SK-N-SH (cell line): ENCODE data around the gene FAM53A. TPM values are rescaled to one million over a fixed set of nuclear protein-coding genes. Genes with fewer than 3 reads are reported as not detected.
"Not testable (repeated sequence)": the region's sequence is repeated elsewhere in the genome, so short reads cannot be mapped to it uniquely, and the experiment has no call there.

Experiments
- CTCF ChIA-PET: fragments of 300-600, 350-600 bp; formaldehyde crosslinking; extraction: SDS; loops from one replicate; lab custom pipeline; 2021; lab: Yijun Ruan, JAX
- POLR2A ChIA-PET: fragments of 350-600 bp; sonication (Branson Sonifier 250); formaldehyde crosslinking; extraction: SDS; loops from one replicate; lab custom pipeline; 2020; ENCODE audit warnings: antibody characterized with exemption, inconsistent platforms; lab: Yijun Ruan, JAX
- DNase-seq: peaks from one replicate; pipeline ENCODE4 v3.0.0; 2012
- H2AFZ ChIP-seq: fragments of 200-600 bp; sonication (generic); 2 replicates; pipeline ENCODE4 v1.8.1; 2016; ENCODE audit warnings: antibody characterized with exemption, mild to moderate bottlenecking, low read depth
- H3F3A ChIP-seq: fragments of 200-600 bp; sonication (generic); replicated peaks from 2 replicates; pipeline ENCODE3; 2016; ENCODE audit warnings: antibody characterized with exemption, mild to moderate bottlenecking; ENCODE audit not compliant: insufficient read depth
- H3K27ac ChIP-seq, 2 experiments: fragments of 200-500 bp in 1 of 2; fragments of 200-600 bp in 1 of 2; sonication (Bioruptor generic) in 1 of 2; sonication (generic), shearing (Covaris generic) in 1 of 2; 2 replicates each; pipeline versions ENCODE4 v1.5.1 to v1.6.1; 2014 to 2016; ENCODE audit warnings: low read depth in 2 of 2, inconsistent platforms in 1 of 2, low read length in 1 of 2, mild to moderate bottlenecking in 1 of 2, mixed read lengths in 1 of 2
- H3K27me3 ChIP-seq: fragments of 200-600 bp; sonication (generic), shearing (Covaris generic); 2 replicates; pipeline ENCODE4 v1.6.1; 2016; ENCODE audit warnings: mixed run types; ENCODE audit not compliant: insufficient read depth
- H3K36me3 ChIP-seq, 2 experiments: fragments of 200-500 bp in 1 of 2; fragments of 200-600 bp in 1 of 2; sonication (Bioruptor generic) in 1 of 2; sonication (generic) in 1 of 2; replicated peaks in 1 of 2; 2 replicates each; pipeline versions ENCODE3 to v1.5.1; 2014 to 2016; ENCODE audit warnings: low read length in 1 of 2, mild to moderate bottlenecking in 1 of 2; ENCODE audit not compliant: insufficient read depth in 2 of 2, control insufficient read depth in 1 of 2
- H3K4me1 ChIP-seq, 2 experiments: fragments of 200-500 bp in 1 of 2; fragments of 200-600 bp in 1 of 2; sonication (Bioruptor generic) in 1 of 2; sonication (generic), shearing (Covaris generic) in 1 of 2; 2 replicates each; pipeline versions ENCODE4 v1.5.1 to v1.6.1; 2014 to 2016; ENCODE audit warnings: low read depth in 1 of 2, low read length in 1 of 2, mixed run types in 1 of 2; ENCODE audit not compliant: insufficient read depth in 2 of 2, control insufficient read depth in 1 of 2
- H3K4me2 ChIP-seq: fragments of 200-600 bp; sonication (generic), shearing (Covaris generic); 2 replicates; pipeline ENCODE4 v1.6.1; 2017; ENCODE audit warnings: mixed run types
- H3K4me3 ChIP-seq, 2 experiments: fragments of 200-500 bp in 1 of 2; fragments of 200-600 bp in 1 of 2; sonication (Bioruptor generic) in 1 of 2; sonication (generic), shearing (Covaris generic) in 1 of 2; 2 replicates each; pipeline versions ENCODE4 v1.5.1 to v1.8.1; 2014 to 2016; ENCODE audit warnings: low read depth in 2 of 2, inconsistent platforms in 1 of 2, low read length in 1 of 2, mild to moderate bottlenecking in 1 of 2, mixed read lengths in 1 of 2, moderate library complexity in 1 of 2
- H3K79me2 ChIP-seq: fragments of 200-600 bp; sonication (generic); 2 replicates; pipeline ENCODE4 v1.8.1; 2017; ENCODE audit warnings: mild to moderate bottlenecking; ENCODE audit not compliant: insufficient read depth
- H3K9ac ChIP-seq: fragments of 200-600 bp; sonication (generic); 2 replicates; pipeline ENCODE4 v1.6.1; 2017; ENCODE audit warnings: mixed run types
- H3K9me2 ChIP-seq: fragments of 200-600 bp; sonication (generic); 2 replicates; pipeline ENCODE4 v1.6.1; 2017; ENCODE audit warnings: mixed run types
- H3K9me3 ChIP-seq: fragments of 200-600 bp; sonication (generic); 2 replicates; pipeline ENCODE4 v1.6.1; 2017; ENCODE audit warnings: mixed run types, mild to moderate bottlenecking, moderate library complexity
- H4K20me1 ChIP-seq: fragments of 200-600 bp; sonication (generic); 2 replicates; pipeline ENCODE4 v1.6.1; 2017; ENCODE audit warnings: mild to moderate bottlenecking, mixed run types; ENCODE audit not compliant: insufficient read depth
- FOSL2 ChIP-seq: IDR thresholded peaks from 2 replicates; pipeline ENCODE4 v1.4.0; 2012; ENCODE audit warnings: low read depth, mild to moderate bottlenecking, moderate library complexity, borderline replicate concordance
- FOXJ3 ChIP-seq: sonication (generic); formaldehyde crosslinking; IDR thresholded peaks from 2 replicates; pipeline ENCODE4 v1.5.1; 2020; ENCODE audit warnings: mild to moderate bottlenecking, missing genetic modification reagents
- FOXM1 ChIP-seq: IDR thresholded peaks from 2 replicates; pipeline ENCODE4 v1.4.0; 2012; ENCODE audit warnings: low read depth, mild to moderate bottlenecking
- GABPA ChIP-seq: IDR thresholded peaks from 2 replicates; pipeline ENCODE4 v1.4.0; 2012; ENCODE audit warnings: low read depth, mild to moderate bottlenecking
- GATA2 ChIP-seq: sonication (generic); formaldehyde crosslinking; IDR thresholded peaks from 2 replicates; pipeline ENCODE4 v1.5.0; 2020; ENCODE audit warnings: mild to moderate bottlenecking, missing genetic modification reagents
- MEF2A ChIP-seq: IDR thresholded peaks from 2 replicates; pipeline ENCODE4 v1.4.0; 2012; ENCODE audit warnings: low read depth, borderline replicate concordance
- NRF1 ChIP-seq: IDR thresholded peaks from 2 replicates; pipeline ENCODE4 v1.6.1; 2012; ENCODE audit warnings: low read depth, mild to moderate bottlenecking, low read length
- POLR2AphosphoS5 ChIP-seq: IDR thresholded peaks from 2 replicates; pipeline ENCODE4 v1.6.1; 2012; ENCODE audit warnings: low read depth, low read length
- RAD21 ChIP-seq: IDR thresholded peaks from 2 replicates; pipeline ENCODE4 v1.6.1; 2012; ENCODE audit warnings: mild to moderate bottlenecking, low read length
- TAF1 ChIP-seq: IDR thresholded peaks from 2 replicates; pipeline ENCODE4 v1.6.1; 2012; ENCODE audit warnings: low read depth, mild to moderate bottlenecking, low read length, moderate library complexity, borderline replicate concordance
- TCF12 ChIP-seq: IDR thresholded peaks from 2 replicates; pipeline ENCODE4 v1.4.0; 2012
- TEAD4 ChIP-seq: IDR thresholded peaks from 2 replicates; pipeline ENCODE4 v1.4.0; 2012; ENCODE audit warnings: mild to moderate bottlenecking, borderline replicate concordance; ENCODE audit not compliant: insufficient read depth
- YY1 ChIP-seq: IDR thresholded peaks from 2 replicates; pipeline ENCODE4 v1.4.0; 2012; ENCODE audit warnings: low read depth, mild to moderate bottlenecking
- WGBS: methylation state at CpG from one replicate; pipeline ENCODE4 v1.1.6; 2017; ENCODE audit warnings: low lambda C conversion rate; 5-methylcytosine and 5-hydroxymethylcytosine counted together
- polyA plus RNA-seq, 3 experiments: library from polyadenylated mRNA; depleted of rRNA; stranded (reverse); fragments of >200 nt; gene quantifications; 2 replicates each; pipeline ENCODE4 v1.2.3, GENCODE V29; 2012
- TF ChIP-seq, protein P1 (sequence below): IDR thresholded peaks from 2 replicates; pipeline ENCODE4; 2012
- TF ChIP-seq, protein P2 (sequence below): IDR thresholded peaks from 2 replicates; pipeline ENCODE4 v1.4.0; 2012; ENCODE audit warnings: low read depth
- TF ChIP-seq, protein P3 (sequence below): fragments of 150-350 bp; IDR thresholded peaks from 2 replicates; pipeline ENCODE4 v1.6.1; 2016; ENCODE audit warnings: mild to moderate bottlenecking, low read depth, low read length
- TF ChIP-seq, protein P4 (sequence below): IDR thresholded peaks from 2 replicates; pipeline ENCODE4 v1.6.1; 2012; ENCODE audit warnings: mild to moderate bottlenecking, low read depth, low read length, moderate library complexity
- TF ChIP-seq, protein P5 (sequence below): IDR thresholded peaks from 2 replicates; pipeline ENCODE4 v1.4.0; 2012; ENCODE audit warnings: low read depth, borderline replicate concordance
- TF ChIP-seq, protein P6 (sequence below): fragments of 150-350 bp; IDR thresholded peaks from 2 replicates; pipeline ENCODE4 v1.6.1; 2017; ENCODE audit warnings: antibody characterized with exemption, low read length, low read depth, borderline replicate concordance

Gene FAM53A
- polyA plus RNA-seq, 1 of the 3 experiments (the other 2 are of a cell fraction): 7.6 TPM

DNA sequence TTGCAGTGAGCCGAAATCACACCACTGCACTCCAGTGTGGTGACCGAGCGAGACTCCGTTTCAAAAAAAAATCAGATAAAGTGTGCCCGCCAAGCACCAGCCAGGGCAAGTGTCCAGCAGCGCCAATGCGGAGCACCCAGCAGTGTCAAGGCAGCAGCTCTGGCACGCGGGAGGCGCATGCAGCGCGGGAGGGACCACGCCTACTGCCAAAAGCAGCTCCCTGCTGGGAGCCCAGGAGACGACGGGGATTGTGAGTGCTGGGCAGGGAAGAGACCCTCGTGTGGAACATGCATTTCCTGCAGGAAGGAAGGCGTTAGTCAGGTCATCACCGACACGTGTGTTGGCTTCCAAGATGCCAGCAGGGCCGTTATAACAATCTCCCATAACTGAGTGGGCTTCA, 10.4 kb downstream of the FAM53A start:
- H3K9me3 ChIP-seq: no peaks in the 10 kb centered on the region
- no peaks in the 10 kb centered on the region for H3K9me2 ChIP-seq
- no peaks in the 10 kb centered on the region for H3K79me2 ChIP-seq
- H2AFZ ChIP-seq: no peak overlapping the region
- ChIA-PET CTCF (interaction anchor here (1.8 kb wide), 1 partner anchor 19 kb away, joined by 6 read pairs; no protein-coding TSS in a partner anchor), POLR2A (no interaction called here)
- H3K36me3 ChIP-seq: no peaks in the 10 kb centered on the region
- H3K4me1 ChIP-seq: peaks cover 0 to 2% of the 10 kb centered on the region in 2 experiments; a peak in 1 of 4 replicates
- no peaks in the 10 kb centered on the region for H3K27me3 ChIP-seq
- no peaks in the 10 kb centered on the region for H4K20me1 ChIP-seq
- H3K4me3 ChIP-seq: no peak overlapping the region
- 94% methylated on average over 19 of the region's 20 CpGs for WGBS
- no peak overlapping the region for H3K27ac ChIP-seq
- no peak overlapping the region for H3K9ac ChIP-seq
- no peak for TF ChIP-seq RAD21
- no peak for TF ChIP-seq NRF1
- TF ChIP-seq GATA2 (CRISPR knock-in tag): no peak
- TF ChIP-seq, protein P1, sequence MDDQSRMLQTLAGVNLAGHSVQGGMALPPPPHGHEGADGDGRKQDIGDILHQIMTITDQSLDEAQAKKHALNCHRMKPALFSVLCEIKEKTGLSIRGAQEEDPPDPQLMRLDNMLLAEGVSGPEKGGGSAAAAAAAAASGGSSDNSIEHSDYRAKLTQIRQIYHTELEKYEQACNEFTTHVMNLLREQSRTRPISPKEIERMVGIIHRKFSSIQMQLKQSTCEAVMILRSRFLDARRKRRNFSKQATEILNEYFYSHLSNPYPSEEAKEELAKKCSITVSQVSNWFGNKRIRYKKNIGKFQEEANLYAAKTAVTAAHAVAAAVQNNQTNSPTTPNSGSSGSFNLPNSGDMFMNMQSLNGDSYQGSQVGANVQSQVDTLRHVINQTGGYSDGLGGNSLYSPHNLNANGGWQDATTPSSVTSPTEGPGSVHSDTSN: no peak
- TF ChIP-seq, protein P2, sequence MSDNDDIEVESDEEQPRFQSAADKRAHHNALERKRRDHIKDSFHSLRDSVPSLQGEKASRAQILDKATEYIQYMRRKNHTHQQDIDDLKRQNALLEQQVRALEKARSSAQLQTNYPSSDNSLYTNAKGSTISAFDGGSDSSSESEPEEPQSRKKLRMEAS: no peak
- TF ChIP-seq, protein P3, sequence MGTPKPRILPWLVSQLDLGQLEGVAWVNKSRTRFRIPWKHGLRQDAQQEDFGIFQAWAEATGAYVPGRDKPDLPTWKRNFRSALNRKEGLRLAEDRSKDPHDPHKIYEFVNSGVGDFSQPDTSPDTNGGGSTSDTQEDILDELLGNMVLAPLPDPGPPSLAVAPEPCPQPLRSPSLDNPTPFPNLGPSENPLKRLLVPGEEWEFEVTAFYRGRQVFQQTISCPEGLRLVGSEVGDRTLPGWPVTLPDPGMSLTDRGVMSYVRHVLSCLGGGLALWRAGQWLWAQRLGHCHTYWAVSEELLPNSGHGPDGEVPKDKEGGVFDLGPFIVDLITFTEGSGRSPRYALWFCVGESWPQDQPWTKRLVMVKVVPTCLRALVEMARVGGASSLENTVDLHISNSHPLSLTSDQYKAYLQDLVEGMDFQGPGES: no peak
- TF ChIP-seq, protein P4, sequence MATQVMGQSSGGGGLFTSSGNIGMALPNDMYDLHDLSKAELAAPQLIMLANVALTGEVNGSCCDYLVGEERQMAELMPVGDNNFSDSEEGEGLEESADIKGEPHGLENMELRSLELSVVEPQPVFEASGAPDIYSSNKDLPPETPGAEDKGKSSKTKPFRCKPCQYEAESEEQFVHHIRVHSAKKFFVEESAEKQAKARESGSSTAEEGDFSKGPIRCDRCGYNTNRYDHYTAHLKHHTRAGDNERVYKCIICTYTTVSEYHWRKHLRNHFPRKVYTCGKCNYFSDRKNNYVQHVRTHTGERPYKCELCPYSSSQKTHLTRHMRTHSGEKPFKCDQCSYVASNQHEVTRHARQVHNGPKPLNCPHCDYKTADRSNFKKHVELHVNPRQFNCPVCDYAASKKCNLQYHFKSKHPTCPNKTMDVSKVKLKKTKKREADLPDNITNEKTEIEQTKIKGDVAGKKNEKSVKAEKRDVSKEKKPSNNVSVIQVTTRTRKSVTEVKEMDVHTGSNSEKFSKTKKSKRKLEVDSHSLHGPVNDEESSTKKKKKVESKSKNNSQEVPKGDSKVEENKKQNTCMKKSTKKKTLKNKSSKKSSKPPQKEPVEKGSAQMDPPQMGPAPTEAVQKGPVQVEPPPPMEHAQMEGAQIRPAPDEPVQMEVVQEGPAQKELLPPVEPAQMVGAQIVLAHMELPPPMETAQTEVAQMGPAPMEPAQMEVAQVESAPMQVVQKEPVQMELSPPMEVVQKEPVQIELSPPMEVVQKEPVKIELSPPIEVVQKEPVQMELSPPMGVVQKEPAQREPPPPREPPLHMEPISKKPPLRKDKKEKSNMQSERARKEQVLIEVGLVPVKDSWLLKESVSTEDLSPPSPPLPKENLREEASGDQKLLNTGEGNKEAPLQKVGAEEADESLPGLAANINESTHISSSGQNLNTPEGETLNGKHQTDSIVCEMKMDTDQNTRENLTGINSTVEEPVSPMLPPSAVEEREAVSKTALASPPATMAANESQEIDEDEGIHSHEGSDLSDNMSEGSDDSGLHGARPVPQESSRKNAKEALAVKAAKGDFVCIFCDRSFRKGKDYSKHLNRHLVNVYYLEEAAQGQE: no peak
- TF ChIP-seq, protein P5, sequence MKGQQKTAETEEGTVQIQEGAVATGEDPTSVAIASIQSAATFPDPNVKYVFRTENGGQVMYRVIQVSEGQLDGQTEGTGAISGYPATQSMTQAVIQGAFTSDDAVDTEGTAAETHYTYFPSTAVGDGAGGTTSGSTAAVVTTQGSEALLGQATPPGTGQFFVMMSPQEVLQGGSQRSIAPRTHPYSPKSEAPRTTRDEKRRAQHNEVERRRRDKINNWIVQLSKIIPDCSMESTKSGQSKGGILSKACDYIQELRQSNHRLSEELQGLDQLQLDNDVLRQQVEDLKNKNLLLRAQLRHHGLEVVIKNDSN: no peak
- no peak for TF ChIP-seq TAF1
- no peak for TF ChIP-seq GABPA
- TF ChIP-seq, protein P6, sequence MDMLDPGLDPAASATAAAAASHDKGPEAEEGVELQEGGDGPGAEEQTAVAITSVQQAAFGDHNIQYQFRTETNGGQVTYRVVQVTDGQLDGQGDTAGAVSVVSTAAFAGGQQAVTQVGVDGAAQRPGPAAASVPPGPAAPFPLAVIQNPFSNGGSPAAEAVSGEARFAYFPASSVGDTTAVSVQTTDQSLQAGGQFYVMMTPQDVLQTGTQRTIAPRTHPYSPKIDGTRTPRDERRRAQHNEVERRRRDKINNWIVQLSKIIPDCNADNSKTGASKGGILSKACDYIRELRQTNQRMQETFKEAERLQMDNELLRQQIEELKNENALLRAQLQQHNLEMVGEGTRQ: no peak
- TF ChIP-seq FOSL2: no peak
- no peak for TF ChIP-seq FOXJ3 (CRISPR knock-in tag)
- no peak for TF ChIP-seq TEAD4
- TF ChIP-seq YY1: no peak
- TF ChIP-seq TCF12: no peak
- TF ChIP-seq FOXM1: no peak
- no peak for TF ChIP-seq MEF2A
- no peak for TF ChIP-seq POLR2AphosphoS5
- H3F3A ChIP-seq: no peaks in the 10 kb centered on the region
- DNase-seq: no peak
- H3K4me2 ChIP-seq: no peak overlapping the region

DNA sequence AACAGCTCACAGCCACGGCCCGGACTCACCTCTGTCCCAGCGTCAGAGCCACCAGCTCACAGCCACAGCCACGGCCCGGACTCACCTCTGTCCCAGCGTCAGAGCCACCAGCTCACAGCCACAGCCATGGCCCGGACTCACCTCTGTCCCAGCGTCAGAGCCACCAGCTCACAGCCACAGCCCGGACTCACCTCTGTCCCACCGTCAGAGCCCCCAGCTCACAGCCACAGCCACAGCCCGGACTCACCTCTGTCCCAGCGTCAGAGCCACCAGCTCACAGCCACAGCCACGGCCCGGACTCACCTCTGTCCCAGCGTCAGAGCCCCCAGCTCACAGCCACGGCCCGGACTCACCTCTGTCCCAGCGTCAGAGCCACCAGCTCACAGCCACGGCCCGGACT, 13.1 kb downstream of the FAM53A start:
- H4K20me1 ChIP-seq, H3K9me3 ChIP-seq, DNase-seq, H3K27me3 ChIP-seq, H3K79me2 ChIP-seq, H3K4me2 ChIP-seq, H3K9ac ChIP-seq, H3K27ac ChIP-seq, POLR2A ChIA-PET, H2AFZ ChIP-seq, H3K4me1 ChIP-seq, H3K9me2 ChIP-seq, H3K4me3 ChIP-seq, H3K36me3 ChIP-seq, H3F3A ChIP-seq: not testable (repeated sequence)
- CTCF ChIA-PET: interaction anchor here (1.8 kb wide), 1 partner anchor 59 kb away, joined by 4 read pairs; no protein-coding TSS in a partner anchor
- WGBS: 93% methylated on average over 9 of the region's 20 CpGs
